PC-9 (cell line): Measurements from ENCODE around the gene CACNA2D4. TPM values are rescaled to one million over a fixed set of nuclear protein-coding genes. Genes with fewer than 3 reads are reported as not detected.

Source experiments
- BruUV-seq: library from RNA; stranded (reverse); fragments of 400-500 nt; replicated peaks from 2 replicates; lab custom pipeline; 2021; lab: Mats Ljungman, UMichigan
- CTCF ChIA-PET: fragments of 300-600 bp; sonication (Branson Sonifier 250); formaldehyde crosslinking; loops from one replicate; lab custom pipeline; 2022; ENCODE audit warnings: antibody characterized with exemption; lab: Charles Lee
- POLR2A ChIA-PET: fragments of 300-600 bp; sonication (Branson Sonifier 250); formaldehyde crosslinking; loops from one replicate; lab custom pipeline; 2022; ENCODE audit warnings: antibody characterized with exemption; ENCODE audit not compliant: unreplicated experiment; lab: Charles Lee
- DNase-seq, 2 experiments: peaks; one replicate each; pipeline versions ENCODE4 v3.0.0 to v3.0.0-alpha.2; 2015 to 2022; ENCODE audit warnings: mixed read lengths in 1 of 2
- H2AFZ ChIP-seq: fragments of 200-600 bp; sonication (generic); 2 replicates; pipeline ENCODE4 v1.8.1; 2017; ENCODE audit warnings: antibody characterized with exemption
- H3F3A ChIP-seq: fragments of 200-600 bp; sonication (generic); 2 replicates; pipeline ENCODE4 v1.8.1; 2017; ENCODE audit warnings: antibody characterized with exemption, mild to moderate bottlenecking, low read depth; ENCODE audit not compliant: insufficient read depth
- H3K27ac ChIP-seq: fragments of 200-600 bp; sonication (generic); 2 replicates; pipeline ENCODE4 v1.6.1; 2016; ENCODE audit warnings: mixed run types
- H3K27me3 ChIP-seq: fragments of 200-600 bp; sonication (generic); 2 replicates; pipeline ENCODE4 v1.6.1; 2016; ENCODE audit warnings: low read depth, mixed run types; ENCODE audit not compliant: insufficient read depth
- H3K36me3 ChIP-seq: fragments of 200-600 bp; sonication (generic); 2 replicates; pipeline ENCODE4 v1.6.1; 2016; ENCODE audit warnings: low read depth, mixed run types
- H3K4me1 ChIP-seq: fragments of 200-600 bp; sonication (generic); replicated peaks from 2 replicates; pipeline ENCODE4 v1.6.1; 2016; ENCODE audit warnings: mixed run types; ENCODE audit not compliant: insufficient read depth
- H3K4me2 ChIP-seq: fragments of 200-600 bp; sonication (generic); 2 replicates; pipeline ENCODE4 v1.6.1; 2017; ENCODE audit warnings: mixed run types
- H3K4me3 ChIP-seq: fragments of 200-600 bp; sonication (generic); 2 replicates; pipeline ENCODE4 v1.6.1; 2016; ENCODE audit warnings: mixed run types
- H3K79me2 ChIP-seq: fragments of 200-600 bp; sonication (generic); 2 replicates; pipeline ENCODE4 v1.6.1; 2017; ENCODE audit warnings: low read depth, mixed run types
- H3K9me2 ChIP-seq: fragments of 200-600 bp; sonication (generic); 2 replicates; pipeline ENCODE4 v1.8.1; 2017; ENCODE audit warnings: mild to moderate bottlenecking; ENCODE audit not compliant: insufficient read depth
- H3K9me3 ChIP-seq: fragments of 200-600 bp; sonication (generic); 2 replicates; pipeline ENCODE4 v1.8.1; 2016; ENCODE audit warnings: low read depth; ENCODE audit not compliant: insufficient read depth
- H4K20me1 ChIP-seq: fragments of 200-600 bp; sonication (generic); 2 replicates; pipeline ENCODE4 v1.8.1; 2017; ENCODE audit not compliant: insufficient read depth
- CTCF ChIP-seq: fragments of 200-600 bp; sonication (generic); conservative IDR thresholded peaks from 2 replicates; pipeline ENCODE4 v1.6.1; 2017; ENCODE audit warnings: mixed run types, antibody characterized with exemption, mild to moderate bottlenecking, moderate library complexity
- EZH2 ChIP-seq: fragments of 200-600 bp; sonication (generic); IDR thresholded peaks from 2 replicates; pipeline ENCODE4 v1.8.0; 2017; ENCODE audit warnings: antibody characterized with exemption, low read depth
- intact Hi-C: fragments of 100-400 bp; cut with micrococcal nuclease; formaldehyde crosslinking; loops from one replicate; pipeline ENCODE4 v1.10.0; 2022; ENCODE audit not compliant: unreplicated experiment
- total RNA-seq: library from RNA; stranded (reverse); gene quantifications from 2 replicates; pipeline ENCODE4 v1.2.3, GENCODE V29; 2021

The CACNA2D4 gene
- total RNA-seq, 1 experiment from 2014 or later = not detected

- no TSS peak for BruUV-seq
- peaks cover 16% of the 10 kb centered on the region; the same call in 1 of the 2 replicates for H3K4me1 ChIP-seq
- H2AFZ ChIP-seq = no peak overlapping the region
- peaks cover 60% of the 10 kb centered on the region for H3K36me3 ChIP-seq
- H3K4me2 ChIP-seq = peak overlapping the region; percentile 16; the same call in 1 of the 2 replicates
- no peaks in the 10 kb centered on the region for H4K20me1 ChIP-seq
- no peaks in the 10 kb centered on the region for H3K9me2 ChIP-seq
- no peak overlapping the region for H3K4me3 ChIP-seq
- ChIA-PET CTCF (no interaction called here), POLR2A (no interaction called here)
- H3K79me2 ChIP-seq = peaks cover 69% of the 10 kb centered on the region
- intact Hi-C loops = no loop called here
- H3K27ac ChIP-seq = peak overlapping the region; percentile 85
- peaks cover 18% of the 10 kb centered on the region for H3K9me3 ChIP-seq
- H3F3A ChIP-seq = peaks cover 39% of the 10 kb centered on the region
- peak; percentile 22 to 82 for DNase-seq
- TF ChIP-seq EZH2 (no peak), CTCF (no peak)
- H3K27me3 ChIP-seq = no peaks in the 10 kb centered on the region
These were observed 157.7 kb downstream of the CACNA2D4 start for GRCh38 chr12:1760566-1761382.

- H3K4me1 ChIP-seq = peaks cover 16% of the 10 kb centered on the region; the same call in 1 of the 2 replicates
- H3K27me3 ChIP-seq = no peaks in the 10 kb centered on the region
- ChIA-PET POLR2A (no interaction called here), CTCF (no interaction called here)
- H2AFZ ChIP-seq = no peak overlapping the region
- peaks cover 18% of the 10 kb centered on the region for H3K9me3 ChIP-seq
- intact Hi-C loops = no loop called here
- no TSS peak for BruUV-seq
- H4K20me1 ChIP-seq = no peaks in the 10 kb centered on the region
- H3K9me2 ChIP-seq = no peaks in the 10 kb centered on the region
- H3K4me3 ChIP-seq = no peak overlapping the region
- peaks cover 66% of the 10 kb centered on the region for H3K36me3 ChIP-seq
- H3K27ac ChIP-seq = no peak overlapping the region; the same call in 1 of the 2 replicates
- peaks cover 50% of the 10 kb centered on the region for H3K79me2 ChIP-seq
- H3K4me2 ChIP-seq = no peak overlapping the region
- TF ChIP-seq CTCF = no peak
- no peak for TF ChIP-seq EZH2
- DNase-seq = peak in 1 of 2 experiments; percentile 13
- H3F3A ChIP-seq = peaks cover 35% of the 10 kb centered on the region
These were observed 159.6 kb downstream of the CACNA2D4 start for GRCh38 chr12:1758887-1759286.

GRCh38 chr12:1758376-1758775, 160.1 kb downstream of the CACNA2D4 start:
- Histone ChIP-seq H4K20me1 (no peaks in the 10 kb centered on the region), H3K79me2 (peaks cover 48% of the 10 kb centered on the region), H3K27ac (no peak overlapping the region; the same call in 1 of the 2 replicates), H3F3A (peaks cover 35% of the 10 kb centered on the region), H3K4me3 (no peak overlapping the region), H3K36me3 (peaks cover 67% of the 10 kb centered on the region), H2AFZ (no peak overlapping the region), H3K4me1 (peaks cover 16% of the 10 kb centered on the region; the same call in 1 of the 2 replicates), H3K9me2 (no peaks in the 10 kb centered on the region), H3K4me2 (no peak overlapping the region), H3K9me3 (peaks cover 18% of the 10 kb centered on the region), H3K27me3 (no peaks in the 10 kb centered on the region)
- CTCF ChIA-PET = no interaction called here
- DNase-seq = no peak
- TF ChIP-seq CTCF (no peak), EZH2 (no peak)
- intact Hi-C loops = no loop called here
- BruUV-seq = no TSS peak
- POLR2A ChIA-PET = no interaction called here
